H1 (cell line): ENCODE measurements around the gene FOXQ1. TPM values are rescaled to one million over a fixed set of nuclear protein-coding genes. Genes with fewer than 3 reads are reported as not detected.

Experiments used
- CTCF ChIA-PET: fragments of 300-600 bp; sonication (Branson Sonifier 250); formaldehyde crosslinking; loops from one replicate; lab custom pipeline; 2021; ENCODE audit not compliant: partially characterized antibody; lab: Charles Lee
- POLR2A ChIA-PET: fragments of 300-600 bp; sonication (Branson Sonifier 250); formaldehyde crosslinking; loops from one replicate; lab custom pipeline; 2021; ENCODE audit warnings: inconsistent platforms; ENCODE audit not compliant: partially characterized antibody; lab: Charles Lee
- DNase-seq, 2 experiments: peaks; one replicate each; pipeline versions ENCODE4 v3.0.0 to v3.0.0-alpha.2; 2010 to 2022; ENCODE audit warnings: low spot score in 2 of 2, low read depth in 1 of 2, mixed read lengths in 1 of 2
- FAIRE-seq: peaks from 2 replicates; lab custom pipeline; 2011; peaks lifted over from hg19 to GRCh38; lab: Jason Lieb, UNC
- H2AFZ ChIP-seq: 2 replicates; pipeline ENCODE4 v1.8.1; 2012; ENCODE audit warnings: low read length, inconsistent platforms
- H2AK5ac ChIP-seq: 2 replicates; pipeline ENCODE4 v1.6.1; 2013; ENCODE audit warnings: low read depth, low read length
- H2BK120ac ChIP-seq: replicated peaks from 2 replicates; pipeline ENCODE3; 2013; ENCODE audit warnings: low read depth, low read length, inconsistent platforms
- H2BK12ac ChIP-seq: 2 replicates; pipeline ENCODE4 v1.6.1; 2013; ENCODE audit warnings: low read depth, low read length
- H2BK15ac ChIP-seq: 2 replicates; pipeline ENCODE4 v1.6.1; 2013; ENCODE audit warnings: low read length
- H2BK20ac ChIP-seq: 2 replicates; pipeline ENCODE4 v1.6.1; 2013; ENCODE audit warnings: low read length
- H2BK5ac ChIP-seq: 2 replicates; pipeline ENCODE4 v1.6.1; 2013; ENCODE audit warnings: low read depth, low read length
- H3K14ac ChIP-seq: 2 replicates; pipeline ENCODE4 v1.6.1; 2013; ENCODE audit warnings: inconsistent platforms; ENCODE audit not compliant: insufficient read length
- H3K18ac ChIP-seq: 2 replicates; pipeline ENCODE4 v1.6.1; 2013; ENCODE audit warnings: low read length; ENCODE audit errors: extremely low read depth
- H3K23ac ChIP-seq: 2 replicates; pipeline ENCODE4 v1.6.1; 2013; ENCODE audit warnings: inconsistent platforms; ENCODE audit not compliant: insufficient read length
- H3K23me2 ChIP-seq: 2 replicates; pipeline ENCODE4 v1.6.1; 2013; ENCODE audit warnings: low read depth, low read length
- H3K27ac ChIP-seq: 2 replicates; pipeline ENCODE4 v1.6.1; 2011; ENCODE audit warnings: low read depth, low read length, inconsistent platforms
- H3K27me3 ChIP-seq, 4 experiments: replicated peaks in 1 of 4; 1 replicate in 1 of 4; 2 replicates in 3 of 4; pipeline versions ENCODE4 v1.6.1 to v1.8.1; 2011 to 2013; ENCODE audit warnings: low read length in 3 of 4, mild to moderate bottlenecking in 3 of 4, inconsistent platforms in 2 of 4, mixed read lengths in 2 of 4, moderate library complexity in 1 of 4; ENCODE audit not compliant: control insufficient read depth in 3 of 4, insufficient read depth in 3 of 4; ENCODE audit errors: extremely low read depth in 1 of 4
- H3K36me3 ChIP-seq, 4 experiments: 2 replicates each; pipeline versions ENCODE4 v1.6.1 to v1.8.1; 2011 to 2013; ENCODE audit warnings: mild to moderate bottlenecking in 4 of 4, low read length in 3 of 4, moderate library complexity in 2 of 4, control low read depth in 1 of 4, inconsistent platforms in 1 of 4; ENCODE audit not compliant: insufficient read depth in 4 of 4, control insufficient read depth in 2 of 4
- H3K4ac ChIP-seq: replicated peaks from 2 replicates; pipeline ENCODE3; 2013; ENCODE audit warnings: low read length, low read depth, mixed read lengths, inconsistent platforms; ENCODE audit not compliant: insufficient read length
- H3K4me1 ChIP-seq, 4 experiments: replicated peaks in 1 of 4; 1 replicate in 1 of 4; 2 replicates in 3 of 4; pipeline versions ENCODE4 v1.6.1 to v1.8.1; 2011 to 2013; ENCODE audit warnings: low read length in 3 of 4, inconsistent platforms in 2 of 4, mixed read lengths in 1 of 4; ENCODE audit not compliant: insufficient read depth in 4 of 4, control insufficient read depth in 3 of 4
- H3K4me2 ChIP-seq, 2 experiments: 2 replicates each; pipeline versions ENCODE4 v1.6.1 to v1.8.1; 2011 to 2013; ENCODE audit warnings: low read depth in 2 of 2, low read length in 2 of 2, control low read depth in 1 of 2, inconsistent platforms in 1 of 2, mild to moderate bottlenecking in 1 of 2; ENCODE audit not compliant: insufficient read depth in 1 of 2
- H3K4me3 ChIP-seq, 4 experiments: fragments of 200-600, 300-600 bp in 1 of 4; sonication (generic), shearing (Covaris generic), sonication (Bioruptor Twin) in 1 of 4; 2 replicates each; pipeline versions ENCODE4 v1.5.1 to v1.8.1; 2011 to 2016; ENCODE audit warnings: low read length in 4 of 4, low read depth in 3 of 4, control low read depth in 2 of 4, inconsistent platforms in 2 of 4, mild to moderate bottlenecking in 2 of 4, mixed read lengths in 1 of 4, moderate library complexity in 1 of 4; ENCODE audit not compliant: insufficient read depth in 2 of 4; ENCODE audit errors: extremely low read depth in 1 of 4
- H3K56ac ChIP-seq: replicated peaks from 2 replicates; pipeline ENCODE3; 2013; ENCODE audit warnings: low read depth, mild to moderate bottlenecking, mixed read lengths, low read length, inconsistent platforms; ENCODE audit not compliant: insufficient read length
- H3K79me1 ChIP-seq: 2 replicates; pipeline ENCODE4 v1.6.1; 2013; ENCODE audit warnings: low read depth, low read length, control low read depth
- H3K79me2 ChIP-seq, 2 experiments: 2 replicates each; pipeline versions ENCODE4 v1.6.1 to v1.8.1; 2012 to 2013; ENCODE audit warnings: low read length in 2 of 2, mild to moderate bottlenecking in 2 of 2, inconsistent platforms in 1 of 2; ENCODE audit not compliant: insufficient read depth in 2 of 2, control insufficient read depth in 1 of 2
- H3K9ac ChIP-seq, 4 experiments: replicated peaks in 1 of 4; 1 replicate in 1 of 4; 2 replicates in 3 of 4; pipeline versions ENCODE4 v1.6.1 to v1.8.1; 2011 to 2013; ENCODE audit warnings: low read depth in 3 of 4, low read length in 3 of 4, control low read depth in 2 of 4, mild to moderate bottlenecking in 2 of 4, moderate library complexity in 2 of 4, inconsistent platforms in 1 of 4; ENCODE audit errors: extremely low read depth in 1 of 4
- H3K9me3 ChIP-seq, 2 experiments: 2 replicates each; pipeline versions ENCODE4 v1.6.1 to v1.8.1; 2012 to 2013; ENCODE audit warnings: mild to moderate bottlenecking in 2 of 2, moderate library complexity in 2 of 2, control low read depth in 1 of 2, inconsistent platforms in 1 of 2, low read depth in 1 of 2, low read length in 1 of 2, mixed read lengths in 1 of 2; ENCODE audit not compliant: insufficient read depth in 2 of 2
- H4K20me1 ChIP-seq, 2 experiments: replicated peaks in 1 of 2; 2 replicates each; pipeline versions ENCODE3 to v1.8.1; 2011 to 2013; ENCODE audit warnings: inconsistent platforms in 2 of 2, low read length in 2 of 2, mild to moderate bottlenecking in 1 of 2; ENCODE audit not compliant: insufficient read depth in 2 of 2, control insufficient read depth in 1 of 2
- H4K5ac ChIP-seq: 2 replicates; pipeline ENCODE4 v1.6.1; 2013; ENCODE audit warnings: low read length, low read depth, mixed read lengths, inconsistent platforms; ENCODE audit not compliant: insufficient read length
- H4K8ac ChIP-seq: 2 replicates; pipeline ENCODE4 v1.8.0; 2013; ENCODE audit warnings: mild to moderate bottlenecking, moderate library complexity, low read length, inconsistent platforms; ENCODE audit not compliant: insufficient read depth; ENCODE audit errors: extremely low read depth
- H4K91ac ChIP-seq: replicated peaks from 2 replicates; pipeline ENCODE3; 2013; ENCODE audit warnings: low read length, mixed read lengths, inconsistent platforms; ENCODE audit not compliant: insufficient read length
- GABPA ChIP-seq: IDR thresholded peaks from 2 replicates; pipeline ENCODE4 v1.6.1; 2011; ENCODE audit warnings: mild to moderate bottlenecking, low read length, moderate library complexity, borderline replicate concordance; ENCODE audit not compliant: insufficient read depth
- WGBS, 2 experiments: shearing (Covaris generic) in 1 of 2; methylation state at CpG; one replicate each; pipeline versions ENCODE4 v1.1.6 to v1.1.7; 2013 to 2015; ENCODE audit warnings: low lambda C conversion rate in 2 of 2, mixed read lengths in 2 of 2, inconsistent platforms in 1 of 2, low coverage in 1 of 2, missing lambda C conversion rate in 1 of 2; ENCODE audit not compliant: insufficient replicate concordance in 2 of 2, insufficient coverage in 1 of 2, insufficient read length in 1 of 2; ENCODE audit errors: extremely low coverage in 1 of 2, missing lambda C conversion rate in 1 of 2; 5-methylcytosine and 5-hydroxymethylcytosine counted together
- polyA plus RNA-seq, 7 experiments: library from polyadenylated mRNA; depleted of rRNA in 3 of 7; stranded (reverse) in 5 of 7; unstranded in 2 of 7; fragments of >200 nt in 5 of 7; fragments of 200-250 nt in 2 of 7; gene quantifications; 1 replicate in 5 of 7; 2 replicates in 1 of 7; 4 replicates in 1 of 7; pipeline versions ENCODE4 v1.2.1 to v1.2.3, GENCODE V29; 2011 to 2013; ENCODE audit warnings: missing spikeins in 2 of 7, mixed read lengths in 2 of 7
- total RNA-seq: library from RNA; stranded (reverse); fragmentation: NEBNext Ultra II Directional; extraction: Animal tissue kit (Norgen Biotek cat#: 25700); gene quantifications from 2 replicates; pipeline ENCODE4 v1.2.1, GENCODE V29; 2021

Gene FOXQ1
- total and polyA plus RNA-seq, 2 of the 8 experiments (the other 6 are each of a cell fraction or from before 2014, with no cell fraction given), result 0.03 TPM; not detected in 1

DNA sequence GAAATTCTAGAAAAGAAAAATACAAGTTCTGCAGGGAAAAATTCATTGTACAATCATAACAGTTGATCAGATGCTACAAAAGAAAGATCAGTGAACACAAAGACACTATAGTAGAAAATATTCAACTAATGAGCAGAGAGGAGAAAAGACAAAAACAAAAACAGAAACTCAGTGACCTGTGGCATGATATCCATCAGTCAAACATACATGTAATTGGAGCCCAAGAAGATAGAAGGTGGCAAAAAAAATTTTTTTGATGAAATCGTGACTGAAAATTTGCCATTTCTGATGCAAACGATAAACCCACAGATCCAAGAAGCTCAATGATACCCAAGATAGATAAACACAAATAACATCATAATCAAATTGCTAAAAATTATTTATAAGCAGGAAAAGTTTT lies 13.1 kb upstream of the FOXQ1 start:
- DNase-seq (no peak), FAIRE-seq (no peak)
- H3K4me2 ChIP-seq, result no peak overlapping the region
- H3K4me1 ChIP-seq, result no peaks in the 10 kb centered on the region
- no peak for TF ChIP-seq GABPA
- no peak overlapping the region for H3K18ac ChIP-seq
- no peak overlapping the region for H3K4ac ChIP-seq
- no peak overlapping the region for H2BK20ac ChIP-seq
- no peak overlapping the region for H4K5ac ChIP-seq
- no peak overlapping the region for H3K23ac ChIP-seq
- H3K27ac ChIP-seq, result no peak overlapping the region
- H3K56ac ChIP-seq, result no peak overlapping the region
- no peaks in the 10 kb centered on the region for H3K36me3 ChIP-seq
- no peak overlapping the region for H4K8ac ChIP-seq
- ChIA-PET POLR2A (no interaction called here), CTCF (no interaction called here)
- no peak overlapping the region for H4K91ac ChIP-seq
- H3K23me2 ChIP-seq, result no peaks in the 10 kb centered on the region
- no peak overlapping the region for H2BK12ac ChIP-seq
- H3K79me2 ChIP-seq, result no peaks in the 10 kb centered on the region
- H3K27me3 ChIP-seq, result no peaks in the 10 kb centered on the region
- no peak overlapping the region for H3K9ac ChIP-seq
- 94% methylated on average over 2 of the region's 2 CpGs; no CpG with 5 or more reads in 1 of the 2 experiments for WGBS, 2 experiments
- H2BK15ac ChIP-seq, result no peak overlapping the region
- no peak overlapping the region for H2BK5ac ChIP-seq
- no peak overlapping the region for H3K14ac ChIP-seq
- H2AK5ac ChIP-seq, result no peak overlapping the region
- no peaks in the 10 kb centered on the region for H3K9me3 ChIP-seq
- no peaks in the 10 kb centered on the region for H4K20me1 ChIP-seq
- H3K79me1 ChIP-seq, result no peaks in the 10 kb centered on the region
- no peak overlapping the region for H2AFZ ChIP-seq
- H2BK120ac ChIP-seq, result no peak overlapping the region
- H3K4me3 ChIP-seq, result no peak overlapping the region
